Dermis lymphatic vessel endothelial cell (primary cell): Measurements from ENCODE around the gene ENTPD5. TPM values are rescaled to one million over a fixed set of nuclear protein-coding genes. Genes with fewer than 3 reads are reported as not detected.

ENCODE experiments used
- total RNA-seq: library from RNA; depleted of rRNA; stranded (reverse); fragments of >200 nt; gene quantifications from 2 replicates; pipeline ENCODE4 v1.2.1, GENCODE V29; 2014

The ENTPD5 gene, protein sequence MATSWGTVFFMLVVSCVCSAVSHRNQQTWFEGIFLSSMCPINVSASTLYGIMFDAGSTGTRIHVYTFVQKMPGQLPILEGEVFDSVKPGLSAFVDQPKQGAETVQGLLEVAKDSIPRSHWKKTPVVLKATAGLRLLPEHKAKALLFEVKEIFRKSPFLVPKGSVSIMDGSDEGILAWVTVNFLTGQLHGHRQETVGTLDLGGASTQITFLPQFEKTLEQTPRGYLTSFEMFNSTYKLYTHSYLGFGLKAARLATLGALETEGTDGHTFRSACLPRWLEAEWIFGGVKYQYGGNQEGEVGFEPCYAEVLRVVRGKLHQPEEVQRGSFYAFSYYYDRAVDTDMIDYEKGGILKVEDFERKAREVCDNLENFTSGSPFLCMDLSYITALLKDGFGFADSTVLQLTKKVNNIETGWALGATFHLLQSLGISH
- 8.0 and 8.8 TPM in 2 replicates for total RNA-seq

DNA sequence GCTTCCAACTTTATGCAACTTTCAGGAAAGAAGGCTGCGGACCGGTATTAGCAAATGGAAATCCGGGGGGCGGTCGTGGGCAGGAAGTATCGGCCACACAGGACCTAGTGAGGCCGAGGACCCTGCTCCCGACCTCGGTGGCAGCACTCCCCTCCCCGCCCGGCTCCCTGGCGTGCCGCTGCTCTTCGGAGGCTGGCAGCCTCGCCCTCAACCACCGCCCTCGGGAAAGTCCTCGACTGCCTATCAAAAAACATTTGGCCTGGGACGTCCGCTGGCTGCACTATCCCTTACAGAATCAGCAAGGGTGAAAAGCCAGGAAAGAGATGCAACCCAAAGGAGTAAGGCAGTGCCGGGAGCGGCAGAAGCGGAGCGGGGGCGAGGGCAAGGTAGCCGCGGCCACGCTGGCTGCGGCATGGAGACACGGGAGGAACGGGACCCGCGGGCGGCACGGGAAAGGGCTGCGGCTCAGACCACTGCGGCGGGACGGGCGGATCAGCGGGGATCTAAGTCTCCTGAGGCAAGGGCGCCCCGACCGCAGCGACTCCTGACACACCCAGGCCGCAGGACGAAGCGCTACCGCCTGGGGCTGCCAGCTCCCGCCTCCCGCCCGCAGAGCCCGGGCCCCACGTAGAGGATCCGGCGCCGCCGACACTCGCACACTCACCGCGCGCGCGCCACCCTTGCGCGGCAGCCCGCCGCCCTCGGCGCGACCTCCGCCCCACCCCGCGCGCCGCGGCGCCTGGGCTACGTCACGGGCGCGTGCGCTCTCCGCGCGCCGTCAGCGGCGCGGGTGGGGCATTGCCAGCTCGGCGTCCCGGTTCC lies at the start of gene ENTPD5, which contains the start of gene BBOF1:
Gene ENTPD5 (minus strand): TSS at position 703 of the 822 bp plus-strand sequence. CDS start 31,186 bp downstream, outside the sequence.
Gene BBOF1 (plus strand): TSS at position 764 of the 822 bp plus-strand sequence. CDS start 130 bp downstream, outside the sequence.

DNA sequence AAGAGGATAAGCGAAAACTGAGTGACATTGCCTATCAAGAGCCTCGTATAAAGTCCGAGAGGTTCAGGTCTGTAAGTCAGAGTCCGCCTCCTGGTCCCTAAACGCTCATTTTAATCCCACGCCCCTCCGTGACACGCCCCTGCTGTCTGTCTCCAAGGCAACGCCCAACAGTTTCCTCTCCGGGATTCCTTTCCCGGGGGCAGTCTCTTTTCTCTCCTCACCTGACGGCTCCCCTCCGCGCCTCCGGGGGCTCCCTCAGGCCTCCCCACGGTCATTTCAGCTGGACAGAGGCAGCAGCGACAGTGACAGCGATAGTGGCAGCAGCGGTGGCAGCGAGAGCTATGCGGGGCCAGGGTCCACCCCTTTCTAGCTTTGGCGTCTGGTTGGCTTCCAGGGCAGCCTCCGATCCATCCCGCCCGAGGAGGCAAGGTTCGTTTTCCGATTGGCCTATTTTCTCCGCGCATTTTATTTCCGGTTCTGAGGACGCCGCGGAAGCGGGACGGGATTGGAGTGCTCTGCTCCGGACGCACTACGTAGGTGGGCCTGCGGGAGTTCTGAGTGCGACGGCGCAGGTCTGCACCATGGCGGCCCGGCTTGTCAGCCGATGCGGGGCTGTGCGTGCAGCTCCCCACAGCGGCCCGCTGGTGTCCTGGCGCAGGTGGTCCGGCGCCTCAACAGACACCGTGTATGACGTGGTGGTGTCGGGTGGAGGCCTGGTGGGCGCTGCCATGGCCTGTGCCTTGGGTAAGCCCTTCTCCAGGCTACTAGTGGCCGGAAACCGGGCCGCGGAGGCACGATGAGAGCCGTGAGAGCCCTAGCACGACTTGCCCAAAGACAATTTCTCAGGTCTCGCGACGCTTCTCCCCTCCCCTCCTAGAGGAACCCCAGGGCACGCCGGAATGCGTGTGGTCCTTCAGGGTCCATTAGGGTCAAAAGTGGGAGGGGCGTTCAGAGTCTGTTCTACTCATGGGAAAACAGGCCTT lies 69.0 kb downstream of the ENTPD5 start, which contains the start of the genes COQ6 and FAM161B:
Gene COQ6 (plus strand): TSS at position 551 of the 983 bp plus-strand sequence. CDS start 31 bp downstream, at position 582.
Gene FAM161B (minus strand): TSS at position 343 of the 983 bp plus-strand sequence. CDS start 68 bp downstream, at position 275.

Other genes starting within 250 kb of the ENTPD5 start
- 1.6 and 2.0 TPM in 2 replicates for gene PTGR2, start 167.5 kb downstream of the ENTPD5 start, total RNA-seq
- 50.7 and 55.6 TPM in 2 replicates for gene ZNF410, start 132.4 kb downstream of the ENTPD5 start, total RNA-seq
- gene FAM161B, start 69.2 kb downstream of the ENTPD5 start, total RNA-seq = 2.3 and 2.7 TPM in 2 replicates
- gene COQ6, start 69.0 kb downstream of the ENTPD5 start, total RNA-seq = 16.4 and 16.5 TPM in 2 replicates
- 0.98 and 1.3 TPM in 2 replicates for gene BBOF1, start 61 bp upstream of the ENTPD5 start, total RNA-seq
- 25.8 and 28.8 TPM in 2 replicates for gene ALDH6A1, start 65.2 kb upstream of the ENTPD5 start, total RNA-seq
- gene LIN52, start 65.7 kb upstream of the ENTPD5 start, total RNA-seq = 7.8 and 8.3 TPM in 2 replicates
- not detected in 2 replicates for gene VSX2, start 220.2 kb upstream of the ENTPD5 start, total RNA-seq